OCI-LY1 (cell line): ENCODE results near the gene ARL11.

Experiments used
- H2AFZ ChIP-seq: fragments of 200-600 bp; sonication (generic), shearing (Covaris generic); 2 replicates; pipeline ENCODE4 v1.6.0; 2014; ENCODE audit warnings: antibody characterized with exemption, mild to moderate bottlenecking, low read length
- H3F3A ChIP-seq: fragments of 200-600 bp; sonication (generic), shearing (Covaris generic); 2 replicates; pipeline ENCODE4 v1.6.0; 2014; ENCODE audit warnings: mild to moderate bottlenecking, antibody characterized with exemption, low read length, moderate library complexity; ENCODE audit not compliant: insufficient read depth
- H3K27ac ChIP-seq: fragments of 200-600 bp; sonication (generic); 2 replicates; pipeline ENCODE4 v1.5.1; 2014; ENCODE audit warnings: low read length, mixed run types, mild to moderate bottlenecking, low read depth; ENCODE audit not compliant: poor library complexity, severe bottlenecking
- H3K27me3 ChIP-seq: fragments of 200-600 bp; sonication (generic); 2 replicates; pipeline ENCODE4 v1.6.0; 2014; ENCODE audit warnings: antibody characterized with exemption, mild to moderate bottlenecking, low read length, moderate library complexity; ENCODE audit not compliant: insufficient read depth
- H3K36me3 ChIP-seq: fragments of 200-600 bp; sonication (generic); 2 replicates; pipeline ENCODE4 v1.6.1; 2014; ENCODE audit warnings: mild to moderate bottlenecking, antibody characterized with exemption, low read length, moderate library complexity, mixed read lengths; ENCODE audit not compliant: insufficient read depth
- H3K4me1 ChIP-seq: fragments of 200-600 bp; sonication (generic); 2 replicates; pipeline ENCODE4 v1.5.1; 2014; ENCODE audit warnings: mild to moderate bottlenecking, low read length, moderate library complexity; ENCODE audit not compliant: insufficient read depth, severe bottlenecking
- H3K4me2 ChIP-seq: fragments of 200-600 bp; sonication (generic), shearing (Covaris generic); 2 replicates; pipeline ENCODE4 v1.6.1; 2014; ENCODE audit warnings: low read length
- H3K4me3 ChIP-seq: fragments of 200-600 bp; sonication (generic); 2 replicates; pipeline ENCODE4 v1.5.1; 2014; ENCODE audit warnings: low read length, low read depth, mild to moderate bottlenecking, mixed read lengths; ENCODE audit not compliant: poor library complexity, severe bottlenecking
- H3K79me2 ChIP-seq: fragments of 200-600 bp; shearing (Covaris generic); 2 replicates; pipeline ENCODE4 v1.6.1; 2016; ENCODE audit warnings: mixed run types, low read length, mixed read lengths; ENCODE audit not compliant: insufficient read depth
- H3K9ac ChIP-seq: fragments of 200-600 bp; sonication (generic), shearing (Covaris generic); 2 replicates; pipeline ENCODE4 v1.6.1; 2014; ENCODE audit warnings: mild to moderate bottlenecking, low read length, mixed read lengths
- H3K9me2 ChIP-seq: fragments of 200-600 bp; sonication (generic), shearing (Covaris generic); 2 replicates; pipeline ENCODE4 v1.6.1; 2014; ENCODE audit warnings: low read depth, mild to moderate bottlenecking, low read length, mixed read lengths
- H3K9me3 ChIP-seq: fragments of 200-600 bp; shearing (Covaris generic); 2 replicates; pipeline ENCODE4 v1.6.1; 2014; ENCODE audit warnings: low read length, mixed read lengths
- H4K20me1 ChIP-seq: fragments of 200-600 bp; sonication (generic), shearing (Covaris generic); 2 replicates; pipeline ENCODE4 v1.6.0; 2016; ENCODE audit warnings: mild to moderate bottlenecking, low read length; ENCODE audit not compliant: insufficient read depth
- CTCF ChIP-seq: fragments of 200-600 bp; sonication (generic), shearing (Covaris generic); IDR thresholded peaks from 2 replicates; pipeline ENCODE4 v1.5.1; 2017; ENCODE audit warnings: mild to moderate bottlenecking, antibody characterized with exemption, low read length, moderate library complexity, mixed read lengths
- EZH2 ChIP-seq: fragments of 200-600 bp; sonication (generic), shearing (Covaris generic); IDR thresholded peaks from 2 replicates; pipeline ENCODE4 v1.8.0; 2017; ENCODE audit warnings: borderline replicate concordance, mixed run types, mild to moderate bottlenecking, antibody characterized with exemption, low read length, moderate library complexity, mixed read lengths

Gene ARL11

GRCh38 chr13:49636705-49637104 lies 8.4 kb downstream of the ARL11 start:
- Histone ChIP-seq H3K9me2 (no peaks in the 10 kb centered on the region), H3K9me3 (no peaks in the 10 kb centered on the region), H3K36me3 (peaks cover 19% of the 10 kb centered on the region; the same call in 1 of the 2 replicates), H3F3A (no peaks in the 10 kb centered on the region), H2AFZ (no peak overlapping the region), H3K4me3 (no peak overlapping the region), H3K27ac (no peak overlapping the region), H3K4me2 (no peak overlapping the region), H3K79me2 (no peaks in the 10 kb centered on the region), H4K20me1 (no peaks in the 10 kb centered on the region), H3K4me1 (peaks cover 6% of the 10 kb centered on the region), H3K9ac (no peak overlapping the region), H3K27me3 (no peaks in the 10 kb centered on the region)
- TF ChIP-seq CTCF (no peak), EZH2 (no peak)

GRCh38 chr13:49638030-49638743 lies 9.9 kb downstream of the ARL11 start:
- no peak overlapping the region for H3K9ac ChIP-seq
- no peak overlapping the region for H2AFZ ChIP-seq
- no peaks in the 10 kb centered on the region for H4K20me1 ChIP-seq
- no peak overlapping the region for H3K27ac ChIP-seq
- H3K9me2 ChIP-seq = no peaks in the 10 kb centered on the region
- no peak overlapping the region for H3K4me2 ChIP-seq
- H3K9me3 ChIP-seq = no peaks in the 10 kb centered on the region
- H3K4me3 ChIP-seq = no peak overlapping the region
- TF ChIP-seq CTCF = no peak
- no peak for TF ChIP-seq EZH2
- peaks cover 15% of the 10 kb centered on the region for H3K4me1 ChIP-seq
- peaks cover 13% of the 10 kb centered on the region; the same call in 1 of the 2 replicates for H3K36me3 ChIP-seq
- H3K27me3 ChIP-seq = no peaks in the 10 kb centered on the region
- no peaks in the 10 kb centered on the region for H3F3A ChIP-seq
- H3K79me2 ChIP-seq = no peaks in the 10 kb centered on the region

- H3F3A ChIP-seq = no peaks in the 10 kb centered on the region
- H3K9ac ChIP-seq = no peak overlapping the region
- H3K9me3 ChIP-seq = no peaks in the 10 kb centered on the region
- H3K79me2 ChIP-seq = no peaks in the 10 kb centered on the region
- no peaks in the 10 kb centered on the region for H3K27me3 ChIP-seq
- peaks cover 13% of the 10 kb centered on the region; the same call in 1 of the 2 replicates for H3K36me3 ChIP-seq
- no peak overlapping the region for H3K27ac ChIP-seq
- no peak for TF ChIP-seq EZH2
- TF ChIP-seq CTCF = no peak
- peaks cover 20% of the 10 kb centered on the region for H3K4me1 ChIP-seq
- H3K4me3 ChIP-seq = no peak overlapping the region
- no peaks in the 10 kb centered on the region for H3K9me2 ChIP-seq
- no peak overlapping the region for H2AFZ ChIP-seq
- no peak overlapping the region for H3K4me2 ChIP-seq
- no peaks in the 10 kb centered on the region for H4K20me1 ChIP-seq
Measured at GRCh38 chr13:49638744-49639072, 10.4 kb downstream of the ARL11 start.
